GM13976 (cell line): ENCODE measurements around the gene BIRC6.
"Not testable (repeated sequence)": the region's sequence is repeated elsewhere in the genome, so short reads cannot be mapped to it uniquely, and the experiment has no call there.

Experiments used
- DNase-seq: peaks from one replicate; pipeline ENCODE4 v3.0.0; 2012; ENCODE audit warnings: low spot score
- CTCF ChIP-seq: IDR thresholded peaks from 2 replicates; pipeline ENCODE4 v1.5.1; 2012; ENCODE audit warnings: borderline replicate concordance, mild to moderate bottlenecking; ENCODE audit not compliant: insufficient read depth; ENCODE audit errors: extremely low read depth, missing control alignments, control extremely low read depth
- in situ Hi-C: fragments of 300-500 bp; cut with MboI; formaldehyde crosslinking; loops from one replicate; pipeline ENCODE4 v1.12.0; 2022; ENCODE audit warnings: low sequenced_read_pairs, mixed read lengths, inconsistent platforms; ENCODE audit not compliant: unreplicated experiment

BIRC6 gene

GRCh38 chr2:32356681-32357317 is at the start of gene BIRC6:
BIRC6 (plus strand) TSS chr2:32357023; CDS start chr2:32357162, 139 bp downstream.
- no peak for TF ChIP-seq CTCF
- peak; percentile 98 for DNase-seq
- in situ Hi-C loops = no loop called here

- in situ Hi-C loops = no loop called here
- no peak for DNase-seq
- TF ChIP-seq CTCF = no peak
These were observed 46.2 kb upstream of the BIRC6 start for GRCh38 chr2:32310577-32310976.

- no peak for DNase-seq
- in situ Hi-C loops = no loop called here
- TF ChIP-seq CTCF = no peak
These were observed 41.9 kb upstream of the BIRC6 start for GRCh38 chr2:32314886-32315285.

- in situ Hi-C loops, DNase-seq: not testable (repeated sequence)
These were observed 28.1 kb upstream of the BIRC6 start for GRCh38 chr2:32328679-32329078.

- DNase-seq, in situ Hi-C loops: not testable (repeated sequence)
These were observed 27.4 kb upstream of the BIRC6 start for GRCh38 chr2:32329180-32329980.

- in situ Hi-C loops = no loop called here
- no peak for TF ChIP-seq CTCF
These were observed 26.7 kb upstream of the BIRC6 start for GRCh38 chr2:32330136-32330535.

GRCh38 chr2:32342801-32343200 is 14.0 kb upstream of the BIRC6 start:
- in situ Hi-C loops = no loop called here
- no peak for TF ChIP-seq CTCF
- DNase-seq = no peak

More at GRCh38 chr2:32330136-32330535, 26.7 kb upstream of the BIRC6 start:
- no peak for DNase-seq

GRCh38 chr2:32350797-32351196 is 6.0 kb upstream of the BIRC6 start:
- DNase-seq, in situ Hi-C loops: not testable (repeated sequence)
